ENCODE results near the gene C2. TPM values are rescaled to one million over a fixed set of nuclear protein-coding genes. Genes with fewer than 3 reads are reported as not detected.

The C2 gene
- 2.2 TPM in 1 of 2 replicates, not detected in the other for polyA plus RNA-seq (2014; cell fraction: cytosol; rRNA removed)
- polyA plus RNA-seq (2014; cell fraction: nucleus; rRNA removed): 0.19 TPM in 1 of 2 replicates, not detected in the other

DNA sequence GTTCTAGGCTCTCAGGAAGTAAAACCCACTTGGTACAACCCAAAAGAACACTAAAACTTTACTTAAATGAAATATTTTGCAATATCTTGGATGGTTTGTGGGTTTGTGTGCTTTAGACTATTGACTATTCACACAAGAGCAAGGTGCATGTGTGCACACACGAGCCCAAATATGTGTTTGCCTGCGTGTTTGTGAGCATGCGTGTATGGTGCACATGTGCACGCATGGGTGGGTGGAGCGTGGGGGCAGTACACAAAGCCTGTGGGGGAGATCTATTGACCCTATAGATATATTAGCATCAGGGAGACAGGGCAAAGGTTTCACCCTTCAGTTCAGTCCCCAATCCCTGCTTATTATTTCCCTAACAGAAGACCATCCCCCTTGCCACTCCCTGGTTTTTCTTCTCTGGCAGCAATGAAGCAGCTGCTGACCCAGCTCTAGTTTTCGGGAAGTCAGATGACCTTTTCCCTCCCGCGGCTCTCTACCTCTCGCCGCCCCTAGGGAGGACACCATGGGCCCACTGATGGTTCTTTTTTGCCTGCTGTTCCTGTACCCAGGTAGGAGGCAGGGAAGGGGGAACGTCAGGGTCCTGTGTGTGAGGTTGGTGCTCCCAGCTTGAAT is at the start of gene C2:
C2 (plus strand) TSS at position 476 of the 621 bp plus-strand sequence; CDS start at position 512, 36 bp downstream.
- no peak for DNase-seq (ENCODE audit: low spot score)

DNA sequence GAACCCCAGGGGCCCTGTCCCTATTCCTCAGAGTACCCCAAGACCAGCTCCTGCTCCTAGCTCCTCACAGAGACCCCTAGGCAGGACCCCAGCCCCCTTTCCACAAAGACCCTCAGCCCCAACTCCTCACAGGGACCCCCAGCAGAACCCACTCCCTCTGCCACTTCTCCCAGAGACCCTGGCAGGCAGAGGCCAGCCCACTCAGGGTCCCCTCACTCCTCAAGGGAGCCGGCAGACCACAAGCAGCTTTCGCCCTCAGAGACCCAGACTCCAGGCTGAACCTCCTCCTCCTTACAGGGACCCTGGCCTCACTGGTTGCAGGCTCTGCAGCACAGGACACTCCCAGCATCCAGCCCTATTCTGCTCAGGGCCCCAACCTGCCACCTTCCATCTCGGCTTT is 49.3 kb upstream of the C2 start:
- DNase-seq (ENCODE audit: low spot score): no peak

DNA sequence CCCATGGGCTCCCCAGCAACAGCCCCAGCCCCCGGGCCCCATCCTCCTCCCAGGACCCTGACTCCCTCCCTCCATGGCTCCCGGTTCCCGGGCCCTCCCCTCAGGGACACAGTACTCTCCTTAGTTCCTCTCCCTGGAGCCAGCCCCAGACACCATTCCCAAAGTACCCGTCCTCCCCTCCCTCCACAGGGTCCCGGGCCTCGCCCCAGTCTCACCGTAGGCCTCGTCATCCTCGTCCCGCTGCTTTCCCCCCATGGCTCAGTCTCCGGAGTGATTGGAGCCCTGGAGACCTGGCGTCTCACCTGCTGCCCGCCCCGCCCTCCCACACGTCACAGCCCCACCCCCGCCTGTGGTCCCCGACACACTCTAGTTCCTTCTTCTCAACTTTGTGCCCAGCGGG is 48.8 kb upstream of the C2 start, which contains the start of gene SLC44A4:
SLC44A4 (minus strand) TSS at position 272 of the 400 bp plus-strand sequence; CDS start at position 255, 17 bp downstream.
- DNase-seq (ENCODE audit: low spot score): no peak

DNA sequence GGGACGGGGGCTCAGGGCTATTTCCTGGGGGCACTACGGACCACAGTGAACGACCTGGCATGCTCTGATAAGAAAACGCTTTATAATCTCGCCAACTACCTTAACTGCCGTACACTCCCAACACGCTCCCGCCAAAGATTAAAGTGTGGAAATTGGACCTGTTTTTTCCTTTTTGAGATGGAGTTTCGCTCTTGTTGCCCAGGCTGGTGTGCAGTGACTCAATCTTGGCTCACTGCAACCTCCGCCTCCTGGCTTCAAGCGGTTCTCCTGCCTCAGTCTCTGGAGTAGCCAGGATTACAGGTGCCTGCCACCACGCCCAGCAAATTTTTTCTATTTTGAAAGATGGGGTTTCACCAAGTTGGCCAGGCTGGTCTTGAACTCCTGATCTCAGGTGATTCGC is 48.4 kb upstream of the C2 start:
- no peak for DNase-seq (ENCODE audit: low spot score)

DNA sequence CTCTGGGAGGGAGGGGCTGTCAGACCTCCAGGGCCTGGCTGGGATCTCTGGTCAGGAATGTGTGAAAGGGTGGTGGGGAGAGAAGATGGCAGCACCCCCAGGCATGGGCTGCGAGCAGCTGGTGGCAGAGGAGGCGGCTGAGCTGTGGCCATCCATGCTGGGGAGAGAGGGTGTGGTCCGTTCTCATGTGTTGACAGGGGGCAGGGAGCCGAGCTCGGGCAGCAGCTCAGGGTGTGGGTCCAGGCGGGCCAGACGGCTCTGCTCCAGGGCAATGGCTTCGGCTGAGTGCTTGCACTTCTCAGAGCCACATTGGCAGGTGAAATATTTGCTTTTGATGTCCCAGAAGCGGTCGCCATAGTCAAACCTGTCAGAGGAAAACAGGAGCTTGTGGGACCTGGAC is 47.6 kb upstream of the C2 start:
- DNase-seq (ENCODE audit: low spot score): no peak

DNA sequence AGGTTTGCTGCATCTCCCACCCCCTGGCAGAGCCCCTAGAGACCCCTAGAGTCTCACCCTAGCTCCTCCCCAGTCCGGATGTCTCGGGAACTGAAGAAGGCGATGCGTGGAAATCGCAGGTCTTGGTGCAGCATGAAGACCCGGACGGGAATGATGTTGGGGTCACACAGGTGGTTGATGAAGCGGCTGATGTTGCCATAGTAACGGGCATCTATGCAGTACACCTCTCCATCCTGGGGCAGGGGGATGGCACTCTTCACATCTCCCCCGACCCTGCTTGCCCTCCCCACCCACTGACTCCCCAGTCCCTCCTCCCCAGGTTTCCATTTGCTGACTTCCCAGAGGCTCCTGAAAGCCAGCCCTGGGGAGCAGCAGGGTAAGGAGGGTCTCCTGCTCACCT is 46.9 kb upstream of the C2 start:
- no peak for DNase-seq (ENCODE audit: low spot score)

DNA sequence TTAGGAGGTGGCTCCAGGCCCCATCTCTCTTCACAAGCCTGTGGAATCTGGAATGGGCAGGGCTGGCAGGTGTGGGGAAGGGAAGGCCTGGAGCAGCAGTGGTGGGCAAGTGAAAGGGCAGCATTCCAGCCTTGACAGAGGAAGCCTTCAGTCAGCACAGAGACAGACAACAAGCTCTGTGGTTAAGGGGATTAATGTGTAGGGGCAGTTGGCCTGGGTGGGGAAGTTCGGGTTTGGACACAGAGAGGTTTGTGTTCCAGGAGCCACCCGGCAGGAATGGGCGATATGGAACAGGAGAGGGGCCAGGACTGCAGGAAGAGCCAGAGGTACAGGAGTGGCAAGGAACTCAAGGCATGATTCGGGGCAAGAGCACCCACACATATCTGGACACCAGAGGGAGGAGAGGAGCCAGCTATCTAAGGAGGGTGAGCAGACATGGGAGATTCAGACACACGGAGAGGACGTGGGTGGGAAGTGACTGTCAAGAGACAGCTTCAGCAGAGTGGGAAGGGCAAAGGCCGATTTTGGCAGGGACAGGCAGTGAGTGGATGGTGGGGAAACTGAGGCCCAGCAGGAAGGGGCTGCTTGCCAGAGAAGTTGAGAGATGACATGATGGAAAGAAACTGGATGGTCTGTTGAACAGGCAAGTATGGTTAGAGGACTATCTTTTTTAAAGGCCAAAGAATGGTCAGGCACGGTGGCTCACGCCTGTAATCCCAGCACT is 46.2 kb upstream of the C2 start:
- DNase-seq (ENCODE audit: low spot score): no peak

DNA sequence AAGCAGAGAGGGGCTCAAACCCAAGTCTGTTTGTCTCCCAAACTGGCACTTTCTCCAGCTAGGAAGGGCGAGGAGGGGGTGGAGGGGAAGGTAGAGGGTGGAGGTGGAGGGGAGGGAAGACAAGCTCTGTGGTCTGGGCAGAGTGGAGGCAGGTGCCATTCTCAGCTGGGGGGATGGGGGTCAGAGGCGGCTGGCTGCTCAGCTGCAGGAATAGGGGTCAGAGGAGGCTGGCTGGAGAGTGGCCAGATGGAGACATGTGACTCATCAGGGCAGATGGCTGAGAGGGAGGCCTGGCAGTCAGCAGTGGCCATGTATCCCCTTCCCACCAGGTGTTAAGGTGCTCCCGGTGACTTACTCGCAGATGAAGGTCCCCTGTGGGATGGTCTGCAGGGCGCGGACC is 45.2 kb upstream of the C2 start:
- no peak for DNase-seq (ENCODE audit: low spot score)

DNA sequence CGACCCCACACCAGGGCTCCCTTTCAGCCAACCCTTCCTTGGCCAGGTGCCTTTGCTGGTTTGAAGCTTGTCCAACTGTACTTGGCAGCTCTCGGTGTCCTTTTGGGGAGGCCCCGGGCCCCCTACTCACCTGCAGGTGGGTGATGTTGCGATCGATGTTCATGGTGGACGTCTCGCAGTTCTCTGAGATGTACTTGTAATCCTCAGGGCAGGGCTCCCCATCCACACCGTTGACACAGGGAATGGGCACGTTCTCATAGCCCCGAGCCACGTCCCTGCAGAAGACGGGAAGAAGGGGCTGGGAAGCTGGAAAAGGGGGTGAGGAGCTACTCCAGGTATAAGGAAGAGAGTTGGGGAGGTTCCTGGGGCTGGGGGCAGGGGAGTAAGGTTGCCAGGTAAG is 43.8 kb upstream of the C2 start:
- DNase-seq (ENCODE audit: low spot score): no peak

DNA sequence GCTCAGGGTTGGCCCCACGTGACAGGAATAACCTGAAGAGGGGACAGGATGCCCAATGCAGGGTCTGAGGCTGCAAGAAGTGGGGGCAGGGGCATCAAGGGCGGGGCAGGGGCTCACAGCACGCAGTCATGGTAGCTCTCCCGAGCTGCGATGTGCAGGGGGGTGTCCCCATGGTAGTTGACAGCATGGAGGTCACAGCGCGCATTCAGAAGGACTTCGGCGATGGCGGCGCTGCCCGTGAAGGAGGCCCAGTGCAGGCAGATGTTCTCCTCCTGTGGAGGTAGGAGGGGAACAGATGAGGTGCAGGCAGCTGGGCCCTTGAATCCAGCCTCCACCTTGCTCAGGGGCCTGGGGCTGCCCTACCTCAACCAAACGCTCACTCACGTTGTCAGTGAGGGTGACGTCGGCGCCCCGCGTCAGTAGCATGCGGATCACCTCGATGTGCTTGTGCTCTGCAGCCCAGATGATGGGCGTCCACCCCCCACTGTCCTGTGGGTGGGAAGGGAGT is 42.9 kb upstream of the C2 start:
- DNase-seq (ENCODE audit: low spot score): no peak

DNA sequence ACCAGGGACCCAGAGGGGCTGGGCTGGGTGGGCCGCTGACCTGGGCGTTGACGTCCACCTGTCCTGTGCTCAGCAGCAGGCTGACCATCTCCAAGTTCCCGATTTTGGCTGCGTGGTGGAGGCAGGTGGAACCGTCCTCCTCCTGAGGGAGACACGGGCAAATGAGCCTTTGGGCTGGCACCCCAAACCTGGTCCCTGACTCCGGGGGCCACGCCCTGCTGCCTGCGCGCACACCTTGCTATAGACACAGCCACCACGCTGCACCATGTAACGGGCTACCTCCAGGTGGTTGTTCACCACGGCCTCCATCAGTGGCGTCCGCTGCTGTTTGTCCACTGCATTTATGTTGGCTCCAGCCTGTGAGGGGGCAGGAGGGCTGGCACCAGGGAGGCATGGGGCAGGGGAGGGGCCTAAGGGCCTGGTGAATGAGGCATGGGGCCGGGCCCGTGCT is 41.0 kb upstream of the C2 start:
- DNase-seq (ENCODE audit: low spot score): no peak

DNA sequence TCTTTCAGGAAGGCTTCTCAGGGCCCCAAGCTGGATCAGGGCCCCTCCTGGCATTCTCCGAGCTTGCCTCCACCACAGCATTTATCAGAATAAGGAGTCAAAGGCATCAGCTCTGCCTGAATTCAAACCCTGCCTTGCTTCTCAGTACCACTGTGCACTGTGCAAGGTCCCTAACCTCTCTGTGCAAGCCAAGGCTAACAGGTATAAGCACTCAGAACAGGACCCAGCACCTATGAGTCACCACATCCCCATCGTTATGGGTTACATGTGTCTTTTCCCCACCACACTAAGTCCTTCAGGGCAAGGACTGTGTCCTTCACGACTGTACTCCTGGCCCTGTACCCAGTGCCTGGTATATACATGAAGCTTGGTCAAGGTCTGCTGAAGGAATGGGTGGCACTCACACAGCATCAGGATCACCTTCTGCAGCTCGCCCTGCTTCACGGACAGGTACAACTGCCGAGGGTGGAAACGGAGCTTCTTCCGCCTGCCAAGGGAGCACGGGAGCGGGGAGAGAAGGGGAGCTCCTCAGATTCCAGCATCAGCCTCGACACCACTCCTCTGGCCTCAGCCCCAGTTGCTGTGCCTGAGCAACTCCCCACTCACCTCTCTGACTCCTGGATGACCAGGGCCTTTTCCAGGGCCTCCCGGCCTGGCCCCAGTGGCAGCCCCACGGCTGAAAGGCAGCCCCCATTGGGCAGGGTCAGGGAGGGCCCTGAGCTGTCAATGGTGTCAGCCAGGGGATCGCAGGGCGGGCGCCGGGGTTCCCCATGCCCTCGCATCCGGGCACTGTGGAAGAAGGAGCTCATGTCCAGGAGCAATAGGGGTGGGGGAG is 40.1 kb upstream of the C2 start:
- DNase-seq (ENCODE audit: low spot score): no peak

DNA sequence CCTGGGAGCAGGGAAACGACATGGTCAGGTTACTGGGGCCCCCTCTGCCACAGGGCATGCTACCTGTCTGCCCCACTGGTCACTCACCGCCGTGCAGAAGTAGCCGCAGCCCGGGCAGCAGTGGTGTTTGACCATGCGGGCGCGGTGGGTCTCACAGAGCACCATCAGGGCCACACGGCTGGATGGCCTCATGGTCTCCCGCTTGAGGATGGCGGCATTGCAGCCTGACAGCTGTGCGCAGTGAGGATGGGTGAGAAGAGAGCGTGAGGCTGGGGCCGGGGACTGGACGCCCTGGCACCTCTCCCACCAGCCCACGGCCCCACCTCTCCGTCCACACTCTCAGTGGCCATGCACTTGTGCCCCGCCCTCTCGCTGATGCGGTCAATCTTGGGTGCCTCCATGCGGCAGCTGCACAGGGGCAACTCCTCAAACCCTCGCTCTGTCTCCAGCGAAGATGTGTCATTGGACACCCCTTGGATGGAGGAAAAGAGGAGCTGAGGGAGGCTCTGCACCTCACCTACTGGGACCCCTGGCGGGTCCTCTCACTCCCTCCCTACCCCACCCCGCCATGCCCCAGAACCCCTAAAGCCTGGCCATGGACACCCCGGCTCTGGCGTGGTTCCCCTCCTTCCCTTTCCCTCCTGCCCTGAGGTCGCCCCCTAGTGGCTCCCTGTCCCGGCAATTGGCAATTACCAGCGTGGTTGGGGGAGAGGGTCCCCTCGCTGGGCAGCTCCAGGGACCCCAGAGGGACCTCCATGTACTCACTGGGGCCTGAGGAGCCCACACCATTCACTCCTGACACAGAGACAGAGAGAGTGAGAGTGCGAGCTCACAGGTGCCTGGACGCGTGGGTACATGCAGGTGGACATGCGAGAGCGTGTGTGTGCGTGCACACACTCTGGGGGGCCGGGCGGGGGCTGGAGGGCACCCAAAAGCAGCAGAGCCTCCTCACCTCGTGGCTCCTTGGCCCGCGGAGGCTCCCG is 39.0 kb upstream of the C2 start:
- no peak for DNase-seq (ENCODE audit: low spot score)

DNA sequence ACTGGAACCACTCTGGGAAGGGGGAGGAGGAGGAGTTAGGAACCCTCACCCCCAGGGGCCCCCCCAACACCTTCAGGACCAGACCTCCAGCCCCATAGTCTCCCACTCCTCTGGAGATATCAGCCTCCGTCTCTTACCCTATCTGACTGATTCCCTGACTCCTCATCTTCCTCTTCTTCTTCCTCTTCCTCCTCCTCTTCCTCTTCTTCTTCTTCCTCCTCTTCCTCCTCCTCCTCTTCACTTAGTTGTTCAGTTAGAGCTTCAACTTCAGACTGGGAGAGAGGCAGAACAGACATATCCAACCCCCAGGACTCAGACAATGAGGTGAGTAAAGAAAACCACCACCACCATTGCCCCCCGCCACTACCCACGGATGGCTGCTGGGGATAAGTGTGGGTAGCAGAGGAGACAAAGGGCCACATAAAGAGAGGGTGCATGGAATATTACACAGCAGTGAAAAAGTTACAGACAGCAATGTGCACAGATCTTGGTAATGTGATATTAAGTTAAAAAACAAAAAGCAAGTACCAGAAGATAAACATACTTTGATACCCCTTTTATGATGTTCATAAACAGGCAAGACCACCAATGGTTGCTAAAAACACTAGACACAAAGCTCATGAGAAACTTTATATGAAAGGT is 38.1 kb upstream of the C2 start:
- no peak for DNase-seq (ENCODE audit: low spot score)

DNA sequence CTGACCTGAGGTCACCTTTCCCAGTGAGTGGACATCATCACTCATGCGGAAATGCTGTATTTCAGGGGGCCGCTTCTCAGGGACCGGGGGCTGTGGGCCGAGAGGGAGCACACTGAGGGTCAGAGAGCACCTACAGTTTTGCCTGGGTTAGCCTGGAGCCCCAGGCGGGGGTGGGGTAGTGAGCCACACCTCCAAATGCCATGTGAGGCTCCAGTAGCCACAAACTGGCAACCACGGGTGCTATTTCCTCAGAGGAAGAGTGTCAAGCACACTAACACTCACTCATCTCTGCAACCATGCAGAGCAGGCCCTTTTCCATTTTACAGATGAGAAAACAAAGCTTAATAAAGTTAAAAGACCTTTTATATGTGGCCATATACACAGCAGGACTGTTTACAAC is 34.7 kb upstream of the C2 start:
- DNase-seq (ENCODE audit: low spot score): no peak

DNA sequence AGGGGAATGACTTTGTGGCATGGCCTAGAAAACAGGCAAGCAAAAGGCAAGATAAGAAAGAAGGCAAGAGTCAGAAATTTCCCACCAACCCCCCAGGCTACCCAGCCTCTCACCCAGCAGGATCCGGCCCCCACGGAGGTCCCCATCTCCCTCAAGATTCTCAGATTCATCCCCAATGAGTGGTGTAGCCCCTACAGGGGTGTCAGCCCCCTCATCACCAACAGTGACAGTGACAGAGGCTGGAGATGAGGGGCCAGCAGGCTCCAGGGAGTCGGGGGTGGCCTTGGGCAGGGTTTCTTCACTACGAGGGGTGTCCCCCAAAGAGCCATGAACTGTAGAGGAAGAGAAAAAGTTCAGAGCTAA is 31.0 kb upstream of the C2 start:
- no peak for DNase-seq (ENCODE audit: low spot score)

DNA sequence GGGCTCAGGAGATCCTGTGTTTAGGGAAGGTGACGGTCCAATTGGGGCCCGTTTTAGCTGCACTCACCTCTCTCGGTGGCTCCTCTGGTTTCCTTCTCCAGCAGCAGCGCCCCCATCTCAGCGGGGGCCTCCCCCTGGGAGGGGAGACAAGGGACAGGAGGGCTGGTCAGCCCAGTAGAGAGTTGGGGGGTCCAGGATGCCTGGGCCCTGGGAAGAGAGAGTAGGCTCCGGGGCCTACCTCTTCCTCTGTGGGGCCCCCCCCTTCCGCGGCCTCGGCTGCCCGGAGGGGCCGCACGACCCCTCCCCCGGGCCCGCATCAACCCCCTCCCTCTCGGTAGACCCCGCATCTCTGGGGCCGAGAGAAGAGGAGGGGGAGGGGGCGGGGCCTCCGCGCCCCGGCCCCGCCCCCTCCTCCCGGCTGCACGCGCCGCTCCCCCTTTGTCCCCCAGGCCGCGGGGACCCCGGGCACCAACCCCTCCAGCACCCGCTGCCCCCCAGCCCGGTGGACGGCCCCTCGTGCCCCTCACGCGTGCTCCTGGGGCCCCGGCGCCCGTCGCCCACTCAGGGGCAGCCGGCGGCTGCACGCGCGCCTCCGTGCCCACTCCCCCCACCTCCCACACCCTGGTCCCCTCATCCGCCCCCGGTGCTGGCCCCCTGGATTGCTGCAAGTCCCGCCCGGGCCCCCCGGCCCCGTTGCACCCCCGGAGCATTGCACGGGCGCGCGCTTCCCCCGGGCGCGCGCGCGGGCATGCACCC is 30.5 kb upstream of the C2 start:
- no peak for DNase-seq (ENCODE audit: low spot score)

DNA sequence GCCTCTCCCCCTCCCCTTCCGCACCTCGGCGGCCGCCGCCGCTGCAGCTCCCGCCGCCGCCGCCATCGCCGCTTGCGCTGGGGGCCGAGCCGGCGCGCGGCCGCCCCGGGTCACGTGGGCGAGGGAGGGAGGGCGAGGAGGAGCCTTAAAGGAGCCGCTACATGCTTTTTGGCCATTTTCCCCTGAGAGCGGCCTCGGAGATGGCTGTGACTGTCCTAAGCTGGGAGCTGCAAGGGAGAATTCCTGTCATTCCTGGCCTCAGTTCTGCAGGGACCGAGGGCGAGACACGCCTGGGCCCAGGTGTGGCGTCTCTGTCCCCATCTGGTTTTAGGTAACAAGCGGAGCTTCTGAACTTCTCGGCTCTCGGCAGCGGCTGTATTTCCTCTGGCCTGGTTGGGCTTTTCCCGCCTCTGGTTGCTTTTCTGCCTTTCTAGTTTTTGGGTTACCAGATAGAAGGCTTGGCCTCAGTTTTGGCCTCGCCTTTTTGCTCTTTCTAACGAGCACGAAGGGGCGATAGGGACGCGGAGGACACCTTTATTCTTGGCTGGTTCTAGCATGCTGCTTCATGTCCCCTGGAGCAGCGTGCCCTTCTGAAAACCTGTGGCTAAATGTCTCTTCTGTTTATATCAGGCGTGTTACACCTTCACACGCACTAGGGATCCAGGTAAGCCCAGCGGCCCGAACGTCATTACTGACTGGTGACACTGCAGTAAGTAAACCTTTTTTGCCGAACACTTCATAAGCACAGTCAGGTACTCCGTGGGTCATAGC is 29.7 kb upstream of the C2 start, which contains the start of gene EHMT2:
EHMT2 (minus strand) TSS at position 87 of the 771 bp plus-strand sequence; CDS start at position 66, 21 bp downstream.
- DNase-seq (ENCODE audit: low spot score): peak; percentile 80
